DOHH2 (cell line): Measurements from ENCODE around the gene TUBA4B.

ENCODE experiments used
- EZH2phosphoT487 ChIP-seq: fragments of 200-600 bp; sonication (generic); IDR thresholded peaks from 2 replicates; pipeline ENCODE4 v1.6.1; 2017; ENCODE audit warnings: borderline replicate concordance, mild to moderate bottlenecking, antibody characterized with exemption, low read length, moderate library complexity, mixed read lengths
- TF ChIP-seq, protein P1 (sequence below): fragments of 200-600 bp; sonication (generic); IDR thresholded peaks from one replicate; pipeline ENCODE4 v1.5.1; 2014; ENCODE audit warnings: antibody characterized with exemption, mild to moderate bottlenecking, low read depth, low read length; ENCODE audit not compliant: poor library complexity, severe bottlenecking

DNA sequence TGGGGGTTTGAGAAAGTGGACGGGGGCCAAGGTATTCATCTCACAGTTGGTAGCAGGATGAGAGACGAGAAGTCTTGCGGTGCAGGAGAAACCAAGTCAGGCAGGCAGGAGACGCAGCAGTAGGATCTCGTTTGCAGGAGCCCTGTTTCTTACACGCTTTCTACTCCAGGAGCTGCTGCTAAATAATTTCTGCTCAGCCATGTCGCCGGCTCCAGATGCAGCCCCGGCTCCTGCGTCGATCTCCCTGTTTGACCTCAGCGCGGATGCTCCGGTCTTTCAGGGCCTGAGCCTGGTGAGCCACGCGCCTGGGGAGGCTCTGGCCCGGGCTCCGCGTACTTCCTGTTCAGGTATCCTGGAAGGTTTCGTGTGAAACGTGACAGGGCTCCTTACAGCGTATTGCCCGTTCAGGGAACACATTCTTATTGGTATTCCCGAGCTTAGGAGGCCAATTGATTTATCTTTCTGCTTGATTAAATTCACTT lies 22.9 kb upstream of the TUBA4B start:
- TF ChIP-seq, protein P1, sequence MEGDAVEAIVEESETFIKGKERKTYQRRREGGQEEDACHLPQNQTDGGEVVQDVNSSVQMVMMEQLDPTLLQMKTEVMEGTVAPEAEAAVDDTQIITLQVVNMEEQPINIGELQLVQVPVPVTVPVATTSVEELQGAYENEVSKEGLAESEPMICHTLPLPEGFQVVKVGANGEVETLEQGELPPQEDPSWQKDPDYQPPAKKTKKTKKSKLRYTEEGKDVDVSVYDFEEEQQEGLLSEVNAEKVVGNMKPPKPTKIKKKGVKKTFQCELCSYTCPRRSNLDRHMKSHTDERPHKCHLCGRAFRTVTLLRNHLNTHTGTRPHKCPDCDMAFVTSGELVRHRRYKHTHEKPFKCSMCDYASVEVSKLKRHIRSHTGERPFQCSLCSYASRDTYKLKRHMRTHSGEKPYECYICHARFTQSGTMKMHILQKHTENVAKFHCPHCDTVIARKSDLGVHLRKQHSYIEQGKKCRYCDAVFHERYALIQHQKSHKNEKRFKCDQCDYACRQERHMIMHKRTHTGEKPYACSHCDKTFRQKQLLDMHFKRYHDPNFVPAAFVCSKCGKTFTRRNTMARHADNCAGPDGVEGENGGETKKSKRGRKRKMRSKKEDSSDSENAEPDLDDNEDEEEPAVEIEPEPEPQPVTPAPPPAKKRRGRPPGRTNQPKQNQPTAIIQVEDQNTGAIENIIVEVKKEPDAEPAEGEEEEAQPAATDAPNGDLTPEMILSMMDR = no peak
- no peak for TF ChIP-seq EZH2phosphoT487
